Tibial artery (tissue), 4 donors: ENCODE measurements around the gene TPPP3.
"Not testable (repeated sequence)": the region's sequence is repeated elsewhere in the genome, so short reads cannot be mapped to it uniquely, and the experiment has no call there.

ENCODE experiments used
- DNase-seq, 2 donors: peaks; one replicate each; pipeline ENCODE4 v3.0.0-alpha.2; 2019
- H3K27ac ChIP-seq, 2 donors: fragments of 200-600 bp; sonication (generic) in 1 of 2; 1 replicate in 1 of 2; 2 replicates in 1 of 2; pipeline ENCODE4 v1.5.1; 2018 to 2019; ENCODE audit warnings: mild to moderate bottlenecking in 1 of 2
- H3K27me3 ChIP-seq, 2 donors: fragments of 200-600 bp; sonication (generic) in 1 of 2; one replicate each; pipeline versions ENCODE4 v1.5.1 to v1.6.0; 2016 to 2019
- H3K36me3 ChIP-seq, 3 donors: fragments of 200-600 bp; sonication (generic) in 2 of 3; one replicate each; pipeline ENCODE4 v1.5.1; 2016 to 2019; ENCODE audit warnings: mild to moderate bottlenecking in 2 of 3
- H3K4me1 ChIP-seq, 4 donors: fragments of 200-600 bp; sonication (generic) in 2 of 4; 1 replicate in 3 of 4; 2 replicates in 1 of 4; pipeline ENCODE4 v1.5.1; 2016 to 2019
- H3K4me3 ChIP-seq, 2 donors: fragments of 200-600 bp; sonication (generic) in 1 of 2; 1 replicate in 1 of 2; 2 replicates in 1 of 2; pipeline ENCODE4 v1.5.1; 2018 to 2019; ENCODE audit warnings: mild to moderate bottlenecking in 2 of 2
- H3K9me3 ChIP-seq, 3 donors: fragments of 200-600 bp; sonication (generic) in 1 of 3; one replicate each; pipeline ENCODE4 v1.5.1; 2016 to 2019
- CTCF ChIP-seq, 2 experiments: fragments of 200-600 bp in 1 of 2; fragments of 450-650 bp in 1 of 2; IDR thresholded peaks; one replicate each; pipeline ENCODE4 v1.5.1; 2017 to 2019; ENCODE audit warnings: antibody characterized with exemption in 2 of 2, mild to moderate bottlenecking in 1 of 2, moderate library complexity in 1 of 2
- intact Hi-C: fragments of 100-400 bp; cut with DNase I; formaldehyde crosslinking; loops from one replicate; pipeline ENCODE4 v1.15.0; 2023; ENCODE audit warnings: low total_unique reads

Gene TPPP3

GRCh38 chr16:67387479-67388079 is 5.7 kb downstream of the TPPP3 start:
- Histone ChIP-seq H3K4me3 (no peak overlapping the region), H3K9me3 (no peaks in the 10 kb centered on the region), H3K27ac (no peak overlapping the region), H3K36me3 (no peaks in the 10 kb centered on the region), H3K4me1 (peaks cover 0 to 9% (median under 1%) of the 10 kb centered on the region in 4 donors), H3K27me3 (peaks cover 0 to 25% of the 10 kb centered on the region in 2 donors)
- intact Hi-C loops: no loop called here
- DNase-seq: no peak
- no peak for TF ChIP-seq CTCF (IDR thresholded peaks at IDR 0.05)

- Histone ChIP-seq H3K27ac (no peak overlapping the region), H3K9me3 (no peaks in the 10 kb centered on the region), H3K27me3 (peaks cover 0 to 20% of the 10 kb centered on the region in 2 donors), H3K4me3 (no peak overlapping the region), H3K36me3 (no peaks in the 10 kb centered on the region), H3K4me1 (peaks cover 0 to 5% (median 0%) of the 10 kb centered on the region in 4 donors)
- no peak for TF ChIP-seq CTCF (IDR thresholded peaks at IDR 0.05)
- intact Hi-C loops: no loop called here
- DNase-seq: no peak
Measured at GRCh38 chr16:67386861-67387455, 6.3 kb downstream of the TPPP3 start.

- DNase-seq: no peak
- Histone ChIP-seq H3K9me3 (no peaks in the 10 kb centered on the region), H3K27me3 (peaks cover 0 to 4% of the 10 kb centered on the region in 2 donors), H3K27ac (no peak overlapping the region), H3K4me1 (no peaks in the 10 kb centered on the region), H3K36me3 (no peaks in the 10 kb centered on the region), H3K4me3 (no peak overlapping the region)
- no peak for TF ChIP-seq CTCF (IDR thresholded peaks at IDR 0.05)
- intact Hi-C loops: no loop called here
Measured at GRCh38 chr16:67384778-67385510, 8.4 kb downstream of the TPPP3 start.

GRCh38 chr16:67383284-67383683 is 10.0 kb downstream of the TPPP3 start:
- intact Hi-C loops: no loop called here
- Histone ChIP-seq H3K36me3 (no peaks in the 10 kb centered on the region), H3K4me3 (no peak overlapping the region), H3K27ac (no peak overlapping the region), H3K27me3 (peaks cover 0 to under 1% of the 10 kb centered on the region in 2 donors), H3K9me3 (no peaks in the 10 kb centered on the region), H3K4me1 (no peaks in the 10 kb centered on the region)
- DNase-seq: no peak
- no peak for TF ChIP-seq CTCF (IDR thresholded peaks at IDR 0.05)

- no peaks in the 10 kb centered on the region for H3K9me3 ChIP-seq
- no peak overlapping the region for H3K4me3 ChIP-seq
- TF ChIP-seq CTCF (IDR thresholded peaks at IDR 0.05): no peak
- intact Hi-C loops: no loop called here
- DNase-seq: no peak
- no peak overlapping the region for H3K27ac ChIP-seq
- H3K4me1 ChIP-seq: no peaks in the 10 kb centered on the region
- no peaks in the 10 kb centered on the region for H3K27me3 ChIP-seq
- no peaks in the 10 kb centered on the region for H3K36me3 ChIP-seq
Measured at GRCh38 chr16:67378642-67379041, 14.7 kb downstream of the TPPP3 start.

- H3K27me3 ChIP-seq, DNase-seq, intact Hi-C loops, H3K4me3 ChIP-seq, H3K9me3 ChIP-seq, H3K27ac ChIP-seq, H3K36me3 ChIP-seq, H3K4me1 ChIP-seq: not testable (repeated sequence)
Measured at GRCh38 chr16:67376012-67376411, 17.3 kb downstream of the TPPP3 start.
